ENCODE results near the gene NCK2. TPM values are rescaled to one million over a fixed set of nuclear protein-coding genes. Genes with fewer than 3 reads are reported as not detected.

NCK2 gene
- total RNA-seq, 4 donors from 2014 or later: 55.4 to 90.5 (median 62.5) TPM

DNA sequence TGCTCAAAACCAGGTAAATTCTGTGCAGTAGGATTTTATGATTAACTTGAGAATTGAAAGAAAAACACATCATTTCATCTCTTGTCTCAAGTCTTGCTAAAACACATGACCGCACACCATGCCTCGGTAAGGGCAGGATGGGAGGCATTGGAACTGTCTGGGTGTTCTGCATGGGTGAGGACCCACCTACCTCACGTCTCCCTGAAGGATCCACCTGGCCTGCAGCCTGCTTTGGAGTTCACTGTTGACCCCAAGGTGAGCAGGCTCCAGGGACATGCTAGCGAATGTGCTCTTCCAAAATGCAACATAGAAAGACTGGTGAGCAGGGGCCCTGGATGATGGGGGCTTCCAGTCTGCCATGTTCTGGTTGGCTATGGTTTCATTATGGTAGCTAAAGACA is 131.5 kb downstream of the NCK2 start:
- TF ChIP-seq POLR2A (IDR thresholded peaks at IDR 0.05): no peak
- TF ChIP-seq, protein P1, sequence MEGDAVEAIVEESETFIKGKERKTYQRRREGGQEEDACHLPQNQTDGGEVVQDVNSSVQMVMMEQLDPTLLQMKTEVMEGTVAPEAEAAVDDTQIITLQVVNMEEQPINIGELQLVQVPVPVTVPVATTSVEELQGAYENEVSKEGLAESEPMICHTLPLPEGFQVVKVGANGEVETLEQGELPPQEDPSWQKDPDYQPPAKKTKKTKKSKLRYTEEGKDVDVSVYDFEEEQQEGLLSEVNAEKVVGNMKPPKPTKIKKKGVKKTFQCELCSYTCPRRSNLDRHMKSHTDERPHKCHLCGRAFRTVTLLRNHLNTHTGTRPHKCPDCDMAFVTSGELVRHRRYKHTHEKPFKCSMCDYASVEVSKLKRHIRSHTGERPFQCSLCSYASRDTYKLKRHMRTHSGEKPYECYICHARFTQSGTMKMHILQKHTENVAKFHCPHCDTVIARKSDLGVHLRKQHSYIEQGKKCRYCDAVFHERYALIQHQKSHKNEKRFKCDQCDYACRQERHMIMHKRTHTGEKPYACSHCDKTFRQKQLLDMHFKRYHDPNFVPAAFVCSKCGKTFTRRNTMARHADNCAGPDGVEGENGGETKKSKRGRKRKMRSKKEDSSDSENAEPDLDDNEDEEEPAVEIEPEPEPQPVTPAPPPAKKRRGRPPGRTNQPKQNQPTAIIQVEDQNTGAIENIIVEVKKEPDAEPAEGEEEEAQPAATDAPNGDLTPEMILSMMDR (IDR thresholded peaks at IDR 0.05): no peak
- Histone ChIP-seq H3K9me3 (no peaks in the 10 kb centered on the region), H3K36me3 (peaks cover 0 to 17% (median 2%) of the 10 kb centered on the region in 3 donors), H3K27ac (no peak overlapping the region), H3K4me3 (no peak overlapping the region), H3K27me3 (no peaks in the 10 kb centered on the region), H3K4me1 (peaks cover 0 to 47% (median 5%) of the 10 kb centered on the region in 3 donors)
- WGBS, 2 donors: 100% methylated on average over 2 to 4 of the region's 4 CpGs
- intact Hi-C loops (cut with DNase I): no loop called here
- no peak for DNase-seq

- no peaks in the 10 kb centered on the region for H3K9me3 ChIP-seq
- H3K36me3 ChIP-seq: peaks cover 0 to 26% (median 8%) of the 10 kb centered on the region in 3 donors
- H3K4me1 ChIP-seq: peaks cover 0 to 47% (median 5%) of the 10 kb centered on the region in 3 donors
- intact Hi-C loops (cut with DNase I): no loop called here
- no peak overlapping the region for H3K4me3 ChIP-seq
- peak overlapping the region in 3 of 4 donors; percentile 2 to 30 (median 8) for H3K27ac ChIP-seq
- TF ChIP-seq, protein P1 (IDR thresholded peaks at IDR 0.05): no peak
- no peak for TF ChIP-seq POLR2A (IDR thresholded peaks at IDR 0.05)
- no peak for DNase-seq
- H3K27me3 ChIP-seq: no peaks in the 10 kb centered on the region
- WGBS, 2 donors: 29 to 75% methylated on average over 1 to 2 of the region's 2 CpGs
Observed at GRCh38 chr2:105877945-105878344, 133.2 kb downstream of the NCK2 start.

DNA sequence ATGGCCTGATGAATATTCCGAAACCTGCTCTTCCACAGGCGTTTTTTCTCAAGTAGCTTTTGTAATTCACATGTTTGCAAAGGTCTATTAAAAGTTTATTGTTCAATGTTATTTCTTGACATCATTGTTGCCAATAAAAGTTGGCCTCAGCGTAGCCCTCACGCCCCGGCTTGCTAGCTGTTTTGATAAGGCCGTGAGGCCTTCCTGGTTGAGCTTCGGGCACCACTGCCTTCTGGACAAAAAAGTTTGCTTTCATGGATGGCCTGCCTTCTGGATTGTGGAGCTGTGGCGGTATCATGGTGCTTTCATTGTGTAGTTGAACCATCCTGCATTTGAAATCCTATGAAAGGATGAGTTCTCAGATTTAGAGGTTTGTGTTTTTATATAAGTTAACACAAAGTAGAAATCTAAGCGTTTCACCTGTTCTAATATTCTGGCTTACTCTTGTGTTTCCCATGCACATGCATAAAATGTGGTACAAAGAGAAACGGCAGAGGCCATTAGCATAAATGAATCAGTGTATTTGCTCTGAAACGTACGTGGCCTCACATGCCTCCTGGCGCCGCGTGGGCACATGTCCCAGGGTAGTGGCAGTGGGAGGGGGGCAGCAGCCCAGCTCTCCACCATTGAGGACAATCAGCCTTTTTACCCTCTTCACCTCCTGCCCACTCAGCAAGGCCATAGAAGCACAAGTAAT is 134.5 kb downstream of the NCK2 start:
- no peak for DNase-seq
- Histone ChIP-seq H3K4me1 (peaks cover 0 to 47% (median 5%) of the 10 kb centered on the region in 3 donors), H3K9me3 (no peaks in the 10 kb centered on the region), H3K27ac (peak overlapping the region; percentile 8 to 43 (median 24)), H3K4me3 (no peak overlapping the region), H3K27me3 (no peaks in the 10 kb centered on the region), H3K36me3 (peaks cover 0 to 31% (median 8%) of the 10 kb centered on the region in 3 donors)
- intact Hi-C loops (cut with DNase I): no loop called here
- TF ChIP-seq POLR2A (IDR thresholded peaks at IDR 0.05): no peak
- TF ChIP-seq, protein P1 (IDR thresholded peaks at IDR 0.05): no peak
- WGBS, 2 donors: 49 to 51% methylated on average over 12 to 15 of the region's 15 CpGs

DNA sequence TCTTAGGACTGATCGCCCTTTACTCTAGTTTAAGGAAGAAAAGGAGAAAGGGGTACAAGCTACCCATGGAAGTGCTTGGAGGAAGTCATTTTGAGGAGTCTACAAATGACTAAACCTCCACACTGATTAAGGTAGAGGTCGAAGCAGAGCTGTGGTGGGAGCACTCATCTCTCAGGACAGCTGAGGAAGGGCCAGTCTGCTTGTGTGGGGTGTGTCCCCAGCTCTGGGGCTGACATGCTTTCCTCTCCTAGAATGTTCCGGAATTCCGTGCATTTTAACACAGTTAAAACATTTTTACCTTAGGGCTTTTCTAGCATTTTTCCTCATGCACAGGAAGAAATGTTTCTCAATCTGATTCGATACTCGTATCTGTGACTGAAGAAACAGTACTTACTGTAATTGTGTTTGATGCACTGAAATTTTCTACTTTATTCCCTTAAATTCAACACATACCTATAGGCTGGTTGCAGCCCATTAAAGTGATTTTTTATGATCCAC is 135.1 kb downstream of the NCK2 start:
- DNase-seq: no peak
- H3K27ac ChIP-seq: peak overlapping the region in 3 of 4 donors; percentile 19 to 43 (median 30)
- peaks cover 0 to 36% (median 8%) of the 10 kb centered on the region in 3 donors for H3K36me3 ChIP-seq
- intact Hi-C loops (cut with DNase I): no loop called here
- TF ChIP-seq, protein P1 (IDR thresholded peaks at IDR 0.05): no peak
- TF ChIP-seq POLR2A (IDR thresholded peaks at IDR 0.05): no peak
- no peaks in the 10 kb centered on the region for H3K9me3 ChIP-seq
- H3K4me3 ChIP-seq: no peak overlapping the region
- WGBS, 2 donors: 78 to 85% methylated on average over 5 to 6 of the region's 6 CpGs
- H3K4me1 ChIP-seq: peaks cover 0 to 53% (median 5%) of the 10 kb centered on the region in 3 donors
- no peaks in the 10 kb centered on the region for H3K27me3 ChIP-seq

DNA sequence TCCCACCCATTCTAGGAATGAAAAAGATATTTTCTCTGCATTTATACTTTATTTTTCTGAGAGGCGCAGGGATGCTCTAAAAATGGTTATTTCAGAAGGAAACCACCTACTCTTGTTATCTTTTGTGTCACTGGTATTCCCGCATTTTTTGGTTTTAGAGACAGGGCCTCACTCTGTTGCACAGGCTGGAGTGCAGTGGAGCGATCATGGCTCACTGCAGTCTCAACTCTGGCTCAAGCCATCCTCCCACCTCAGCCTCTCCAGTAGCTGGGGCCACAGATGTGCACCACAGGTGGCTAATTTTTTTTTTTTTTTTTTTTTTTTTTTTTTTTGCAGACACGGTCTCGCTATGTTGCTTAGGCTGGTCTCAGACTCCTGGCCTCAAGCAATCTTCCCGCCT is 135.9 kb downstream of the NCK2 start:
- intact Hi-C loops (cut with DNase I): no loop called here
- Histone ChIP-seq H3K4me3 (no peak overlapping the region), H3K27ac (no peak overlapping the region), H3K36me3 (peaks cover 0 to 36% (median 8%) of the 10 kb centered on the region in 3 donors), H3K4me1 (peaks cover 0 to 57% (median 5%) of the 10 kb centered on the region in 3 donors), H3K9me3 (no peaks in the 10 kb centered on the region), H3K27me3 (no peaks in the 10 kb centered on the region)
- TF ChIP-seq POLR2A (IDR thresholded peaks at IDR 0.05): no peak
- TF ChIP-seq, protein P1 (IDR thresholded peaks at IDR 0.05): no peak
- no peak for DNase-seq
- 66 to 92% methylated on average over 5 to 6 of the region's 6 CpGs for WGBS, 2 donors

Measured in esophagus squamous epithelium (tissue), 5 donors.